PC-9 (cell line): ENCODE data around the gene VSIG2. TPM values are rescaled to one million over a fixed set of nuclear protein-coding genes. Genes with fewer than 3 reads are reported as not detected.

ENCODE experiments used
- BruUV-seq: library from RNA; stranded (reverse); fragments of 400-500 nt; replicated peaks from 2 replicates; lab custom pipeline; 2021; lab: Mats Ljungman, UMichigan
- CTCF ChIA-PET: fragments of 300-600 bp; sonication (Branson Sonifier 250); formaldehyde crosslinking; loops from one replicate; lab custom pipeline; 2022; ENCODE audit warnings: antibody characterized with exemption; lab: Charles Lee
- POLR2A ChIA-PET: fragments of 300-600 bp; sonication (Branson Sonifier 250); formaldehyde crosslinking; loops from one replicate; lab custom pipeline; 2022; ENCODE audit warnings: antibody characterized with exemption; ENCODE audit not compliant: unreplicated experiment; lab: Charles Lee
- DNase-seq, 2 experiments: peaks; one replicate each; pipeline versions ENCODE4 v3.0.0 to v3.0.0-alpha.2; 2015 to 2022; ENCODE audit warnings: mixed read lengths in 1 of 2
- H2AFZ ChIP-seq: fragments of 200-600 bp; sonication (generic); 2 replicates; pipeline ENCODE4 v1.8.1; 2017; ENCODE audit warnings: antibody characterized with exemption
- H3F3A ChIP-seq: fragments of 200-600 bp; sonication (generic); 2 replicates; pipeline ENCODE4 v1.8.1; 2017; ENCODE audit warnings: antibody characterized with exemption, mild to moderate bottlenecking, low read depth; ENCODE audit not compliant: insufficient read depth
- H3K27ac ChIP-seq: fragments of 200-600 bp; sonication (generic); 2 replicates; pipeline ENCODE4 v1.6.1; 2016; ENCODE audit warnings: mixed run types
- H3K27me3 ChIP-seq: fragments of 200-600 bp; sonication (generic); 2 replicates; pipeline ENCODE4 v1.6.1; 2016; ENCODE audit warnings: low read depth, mixed run types; ENCODE audit not compliant: insufficient read depth
- H3K36me3 ChIP-seq: fragments of 200-600 bp; sonication (generic); 2 replicates; pipeline ENCODE4 v1.6.1; 2016; ENCODE audit warnings: low read depth, mixed run types
- H3K4me1 ChIP-seq: fragments of 200-600 bp; sonication (generic); replicated peaks from 2 replicates; pipeline ENCODE4 v1.6.1; 2016; ENCODE audit warnings: mixed run types; ENCODE audit not compliant: insufficient read depth
- H3K4me2 ChIP-seq: fragments of 200-600 bp; sonication (generic); 2 replicates; pipeline ENCODE4 v1.6.1; 2017; ENCODE audit warnings: mixed run types
- H3K4me3 ChIP-seq: fragments of 200-600 bp; sonication (generic); 2 replicates; pipeline ENCODE4 v1.6.1; 2016; ENCODE audit warnings: mixed run types
- H3K79me2 ChIP-seq: fragments of 200-600 bp; sonication (generic); 2 replicates; pipeline ENCODE4 v1.6.1; 2017; ENCODE audit warnings: low read depth, mixed run types
- H3K9me2 ChIP-seq: fragments of 200-600 bp; sonication (generic); 2 replicates; pipeline ENCODE4 v1.8.1; 2017; ENCODE audit warnings: mild to moderate bottlenecking; ENCODE audit not compliant: insufficient read depth
- H3K9me3 ChIP-seq: fragments of 200-600 bp; sonication (generic); 2 replicates; pipeline ENCODE4 v1.8.1; 2016; ENCODE audit warnings: low read depth; ENCODE audit not compliant: insufficient read depth
- H4K20me1 ChIP-seq: fragments of 200-600 bp; sonication (generic); 2 replicates; pipeline ENCODE4 v1.8.1; 2017; ENCODE audit not compliant: insufficient read depth
- EZH2 ChIP-seq: fragments of 200-600 bp; sonication (generic); IDR thresholded peaks from 2 replicates; pipeline ENCODE4 v1.8.0; 2017; ENCODE audit warnings: antibody characterized with exemption, low read depth
- intact Hi-C: fragments of 100-400 bp; cut with micrococcal nuclease; formaldehyde crosslinking; loops from one replicate; pipeline ENCODE4 v1.10.0; 2022; ENCODE audit not compliant: unreplicated experiment
- total RNA-seq: library from RNA; stranded (reverse); gene quantifications from 2 replicates; pipeline ENCODE4 v1.2.3, GENCODE V29; 2021
- TF ChIP-seq, protein P1 (sequence below): fragments of 200-600 bp; sonication (generic); conservative IDR thresholded peaks from 2 replicates; pipeline ENCODE4 v1.6.1; 2017; ENCODE audit warnings: mixed run types, antibody characterized with exemption, mild to moderate bottlenecking, moderate library complexity

VSIG2 gene
- total RNA-seq, 1 experiment from 2014 or later: 12.4 TPM

DNA sequence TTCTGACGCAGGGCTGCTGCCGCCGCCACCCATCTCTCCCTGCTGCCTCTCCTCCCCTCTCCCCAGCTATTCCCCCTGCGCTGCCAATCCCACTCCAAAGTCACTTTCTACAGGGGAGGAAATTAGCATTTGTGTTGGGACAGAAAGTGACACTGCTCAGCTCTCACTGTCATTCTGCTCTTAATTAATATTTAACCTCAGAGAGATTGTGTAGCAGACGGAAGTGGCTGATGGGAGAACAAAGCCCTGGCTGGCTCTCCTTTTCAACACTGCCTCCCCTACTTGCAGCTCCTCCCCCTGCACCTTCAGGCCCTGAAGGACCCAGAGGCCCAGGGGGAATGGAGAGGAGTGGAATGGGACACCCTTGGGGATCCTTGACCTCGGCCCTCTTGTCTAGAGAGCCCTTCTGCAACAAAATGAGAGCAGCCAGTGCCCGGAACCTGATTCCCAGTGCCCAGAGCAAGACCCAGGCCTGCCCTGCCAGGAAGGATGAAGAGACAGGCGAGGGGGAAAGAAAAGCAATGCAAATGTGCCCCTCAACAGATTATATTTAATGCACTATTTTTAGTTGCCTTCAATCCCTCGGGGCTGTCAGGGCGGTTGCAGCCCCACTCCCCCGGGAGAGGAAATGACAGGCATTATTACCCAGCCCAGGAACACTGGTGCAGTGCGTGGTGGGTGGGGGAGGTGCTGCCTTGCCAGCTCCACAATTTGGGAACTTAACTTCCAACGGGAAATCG, 26.9 kb downstream of the VSIG2 start:
- POLR2A ChIA-PET: no interaction called here
- Histone ChIP-seq H3K9me2 (no peaks in the 10 kb centered on the region), H3K27me3 (peaks cover 47% of the 10 kb centered on the region), H3K9me3 (no peaks in the 10 kb centered on the region), H3K79me2 (no peaks in the 10 kb centered on the region), H4K20me1 (no peaks in the 10 kb centered on the region), H3K4me2 (no peak overlapping the region), H3K27ac (no peak overlapping the region), H3F3A (no peaks in the 10 kb centered on the region), H2AFZ (no peak overlapping the region), H3K36me3 (no peaks in the 10 kb centered on the region), H3K4me3 (no peak overlapping the region), H3K4me1 (no peaks in the 10 kb centered on the region)
- intact Hi-C loops: no loop called here
- BruUV-seq: no TSS peak
- CTCF ChIA-PET: no interaction called here
- TF ChIP-seq EZH2: no peak
- TF ChIP-seq, protein P1, sequence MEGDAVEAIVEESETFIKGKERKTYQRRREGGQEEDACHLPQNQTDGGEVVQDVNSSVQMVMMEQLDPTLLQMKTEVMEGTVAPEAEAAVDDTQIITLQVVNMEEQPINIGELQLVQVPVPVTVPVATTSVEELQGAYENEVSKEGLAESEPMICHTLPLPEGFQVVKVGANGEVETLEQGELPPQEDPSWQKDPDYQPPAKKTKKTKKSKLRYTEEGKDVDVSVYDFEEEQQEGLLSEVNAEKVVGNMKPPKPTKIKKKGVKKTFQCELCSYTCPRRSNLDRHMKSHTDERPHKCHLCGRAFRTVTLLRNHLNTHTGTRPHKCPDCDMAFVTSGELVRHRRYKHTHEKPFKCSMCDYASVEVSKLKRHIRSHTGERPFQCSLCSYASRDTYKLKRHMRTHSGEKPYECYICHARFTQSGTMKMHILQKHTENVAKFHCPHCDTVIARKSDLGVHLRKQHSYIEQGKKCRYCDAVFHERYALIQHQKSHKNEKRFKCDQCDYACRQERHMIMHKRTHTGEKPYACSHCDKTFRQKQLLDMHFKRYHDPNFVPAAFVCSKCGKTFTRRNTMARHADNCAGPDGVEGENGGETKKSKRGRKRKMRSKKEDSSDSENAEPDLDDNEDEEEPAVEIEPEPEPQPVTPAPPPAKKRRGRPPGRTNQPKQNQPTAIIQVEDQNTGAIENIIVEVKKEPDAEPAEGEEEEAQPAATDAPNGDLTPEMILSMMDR: no peak
- no peak for DNase-seq

DNA sequence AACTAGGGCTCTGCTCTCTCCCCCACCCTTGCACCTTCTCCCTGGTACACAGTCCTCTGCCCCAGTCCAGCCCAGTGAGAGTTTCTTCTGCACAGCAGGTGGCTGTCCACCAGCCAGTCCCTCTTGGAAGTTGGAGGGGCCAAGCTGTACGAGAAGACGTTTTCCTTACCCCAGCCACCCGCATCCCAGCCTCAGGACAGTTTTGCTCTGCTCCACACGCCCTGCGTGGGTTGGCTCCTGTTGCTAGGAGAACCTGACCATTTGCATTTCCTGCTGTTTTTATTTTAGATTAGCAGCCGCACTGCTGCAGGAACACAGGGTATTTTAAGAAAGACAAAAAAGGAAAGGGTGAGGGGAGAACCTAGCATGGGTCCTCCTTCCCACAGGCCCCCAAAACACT, 29.9 kb downstream of the VSIG2 start:
- Histone ChIP-seq H3F3A (no peaks in the 10 kb centered on the region), H3K27me3 (peaks cover 74% of the 10 kb centered on the region), H3K9me3 (no peaks in the 10 kb centered on the region), H3K36me3 (no peaks in the 10 kb centered on the region), H3K4me3 (no peak overlapping the region), H4K20me1 (no peaks in the 10 kb centered on the region), H3K27ac (no peak overlapping the region), H3K4me2 (no peak overlapping the region), H3K4me1 (no peaks in the 10 kb centered on the region), H3K79me2 (no peaks in the 10 kb centered on the region), H2AFZ (no peak overlapping the region), H3K9me2 (no peaks in the 10 kb centered on the region)
- ChIA-PET POLR2A (no interaction called here), CTCF (no interaction called here)
- intact Hi-C loops: no loop called here
- TF ChIP-seq, protein P1: no peak
- no peak for TF ChIP-seq EZH2
- DNase-seq: no peak
- BruUV-seq: no TSS peak

DNA sequence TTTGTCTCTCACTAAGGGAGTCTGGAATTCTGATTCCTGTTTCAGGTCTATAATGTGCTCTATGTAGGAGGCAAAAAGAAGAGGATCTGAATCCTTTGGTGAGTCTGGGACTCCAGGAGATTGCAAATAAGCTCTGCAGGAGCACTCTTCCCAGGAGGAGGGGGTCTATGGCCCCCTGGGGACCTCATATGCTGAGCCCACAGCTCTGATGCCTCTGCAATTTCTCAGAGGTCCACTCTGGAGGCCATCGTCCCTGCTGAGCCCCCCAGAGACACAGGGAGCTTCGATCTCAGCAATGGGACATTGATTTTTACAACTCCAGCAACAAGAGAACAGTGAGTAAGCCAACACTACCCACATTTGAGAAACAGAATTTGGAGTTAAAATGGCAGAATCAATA, 32.5 kb downstream of the VSIG2 start:
- Histone ChIP-seq H3K4me2 (no peak overlapping the region), H2AFZ (no peak overlapping the region), H3K36me3 (no peaks in the 10 kb centered on the region), H3K9me2 (no peaks in the 10 kb centered on the region), H3K79me2 (no peaks in the 10 kb centered on the region), H3K27me3 (peaks cover 68% of the 10 kb centered on the region), H3K4me1 (no peaks in the 10 kb centered on the region), H3K27ac (no peak overlapping the region), H4K20me1 (no peaks in the 10 kb centered on the region), H3F3A (no peaks in the 10 kb centered on the region), H3K9me3 (no peaks in the 10 kb centered on the region), H3K4me3 (no peak overlapping the region)
- CTCF ChIA-PET: no interaction called here
- intact Hi-C loops: no loop called here
- no TSS peak for BruUV-seq
- no peak for DNase-seq
- POLR2A ChIA-PET: no interaction called here
- no peak for TF ChIP-seq EZH2
- TF ChIP-seq, protein P1: no peak
